Hepatocyte (in vitro differentiated cells): ENCODE measurements around the gene TMEM26.

Experiments used
- CTCF ChIP-seq: fragments of 200-600 bp; sonication (generic); IDR thresholded peaks from 2 replicates; pipeline ENCODE4 v1.5.1; 2016; ENCODE audit warnings: antibody characterized with exemption, mild to moderate bottlenecking; ENCODE audit not compliant: poor library complexity
- EZH2phosphoT487 ChIP-seq: fragments of 200-600 bp; sonication (generic); IDR thresholded peaks from one replicate; pipeline ENCODE4 v1.6.1; 2018; ENCODE audit warnings: antibody characterized with exemption, mild to moderate bottlenecking, low read depth, moderate library complexity; ENCODE audit not compliant: unreplicated experiment, severe bottlenecking

- TF ChIP-seq CTCF (no peak), EZH2phosphoT487 (no peak)
Measured at GRCh38 chr10:61478621-61479312, 25.6 kb upstream of the TMEM26 start.
